K562 (cell line): ENCODE measurements around the gene ODF2. TPM values are rescaled to one million over a fixed set of nuclear protein-coding genes. Genes with fewer than 3 reads are reported as not detected.

Experiments used
- AFF1 ChIP-seq, 2 experiments: fragments of 450-650 bp; IDR thresholded peaks; 2 replicates each; pipeline ENCODE4 v1.6.1; 2018; ENCODE audit warnings: mild to moderate bottlenecking in 2 of 2, low read depth in 1 of 2; ENCODE audit not compliant: partially characterized antibody in 2 of 2
- CBX1 ChIP-seq: sonication (generic); IDR thresholded peaks from 2 replicates; pipeline ENCODE4 v1.6.1; 2016; ENCODE audit warnings: antibody characterized with exemption, low read depth, mild to moderate bottlenecking
- GMEB1 ChIP-seq: fragments of 250-450 bp; sonication (Bioruptor Pico); IDR thresholded peaks from 2 replicates; pipeline ENCODE4 v1.4.0; 2020; ENCODE audit warnings: mild to moderate bottlenecking
- GTF2F1 ChIP-seq: IDR thresholded peaks from 2 replicates; pipeline ENCODE4 v1.6.1; 2011; ENCODE audit warnings: low read depth, low read length, improper control_type of control experiment
- KHSRP ChIP-seq: fragments of 450-650 bp; IDR thresholded peaks from 2 replicates; pipeline ENCODE4 v1.6.1; 2017
- NRF1 ChIP-seq, 2 experiments: fragments of 450-650 bp; IDR thresholded peaks in 1 of 2; conservative IDR thresholded peaks in 1 of 2; 2 replicates each; pipeline ENCODE4 v1.6.1; 2014; ENCODE audit warnings: mild to moderate bottlenecking in 2 of 2
- PRMT5 ChIP-seq: sonication (generic); formaldehyde crosslinking; IDR thresholded peaks from 2 replicates; pipeline ENCODE4 v1.5.0; 2020; ENCODE audit warnings: missing genetic modification reagents
- RAD51 ChIP-seq: fragments of 450-650 bp; IDR thresholded peaks from 2 replicates; pipeline ENCODE4 v1.7.1; 2016; ENCODE audit warnings: low read depth, mild to moderate bottlenecking, borderline replicate concordance
- SMAD2 ChIP-seq: fragments of 150-350 bp; IDR thresholded peaks from 2 replicates; pipeline ENCODE4 v1.6.1; 2014; ENCODE audit warnings: low read depth, mild to moderate bottlenecking, low read length
- SPI1 ChIP-seq: IDR thresholded peaks from 2 replicates; pipeline ENCODE4 v1.6.1; 2011; ENCODE audit warnings: low read depth, low read length, control low read depth, borderline replicate concordance
- THAP7 ChIP-seq: fragments of 250-450 bp; sonication (Bioruptor Pico); IDR thresholded peaks from 2 replicates; pipeline ENCODE4 v1.5.0; 2021
- ZBTB17 ChIP-seq: fragments of 450-650 bp; formaldehyde crosslinking; IDR thresholded peaks from 2 replicates; pipeline ENCODE4 v1.4.0; 2020; ENCODE audit warnings: mild to moderate bottlenecking
- ZNF175 ChIP-seq: fragments of 200-800 bp; sonication (Bioruptor generic); IDR thresholded peaks from 2 replicates; pipeline ENCODE4 v1.6.1; 2016; ENCODE audit warnings: low read depth, mild to moderate bottlenecking, missing genetic modification characterization, missing compliant biosample characterization
- ZNF668 ChIP-seq: fragments of 250-450 bp; sonication (Bioruptor Pico); IDR thresholded peaks from 2 replicates; pipeline ENCODE4 v1.8.0; 2022; ENCODE audit warnings: mild to moderate bottlenecking, inconsistent platforms
- ZNF696 ChIP-seq: fragments of 250-450 bp; sonication (Bioruptor Pico); conservative IDR thresholded peaks from 2 replicates; pipeline ENCODE4 v1.4.0; 2020; ENCODE audit warnings: mild to moderate bottlenecking, moderate library complexity
- polyA plus RNA-seq, 8 experiments: library from polyadenylated mRNA; depleted of rRNA in 4 of 8; stranded (reverse) in 5 of 8; unstranded in 3 of 8; fragments of >200 nt; fragmentation: Nextera tagmentation in 2 of 8; fragmentation: Illumina TruSeq in 1 of 8; extraction: Ambion mirVana in 2 of 8; extraction: Trizol in 1 of 8; gene quantifications; 2 replicates each; pipeline versions ENCODE4 v1.2.1 to v1.2.3, GENCODE V29; 2011 to 2014; ENCODE audit warnings: inconsistent platforms in 1 of 8, missing spikeins in 1 of 8
- total RNA-seq, 7 experiments: library from RNA; depleted of rRNA in 6 of 7; stranded (reverse); fragments of >200 nt in 6 of 7; fragmentation: Illumina TruSeq in 2 of 7; extraction: Trizol in 2 of 7; gene quantifications; 2 replicates each; pipeline versions ENCODE4 v1.2.1 to v1.2.3, GENCODE V29; 2011 to 2021; ENCODE audit warnings: low replicate concordance in 1 of 7
- TF ChIP-seq, protein P1 (sequence below): fragments of 250-450 bp; sonication (Bioruptor Pico); IDR thresholded peaks from 2 replicates; pipeline ENCODE4 v1.8.0; 2021; ENCODE audit warnings: mild to moderate bottlenecking, moderate library complexity
- TF ChIP-seq, protein P2 (sequence below): fragments of 250-450 bp; sonication (Bioruptor Pico); IDR thresholded peaks from 2 replicates; pipeline ENCODE4 v1.5.1; 2021; ENCODE audit warnings: mild to moderate bottlenecking

Gene ODF2
- total and polyA plus RNA-seq, 9 of the 15 experiments (the other 6 are each of a cell fraction or from before 2014, with no cell fraction given): 16.5 to 83.2 (median 69.7) TPM

GRCh38 chr9:128455849-128456612 lies at the start of gene ODF2 (continued):
- TF ChIP-seq, protein P1, sequence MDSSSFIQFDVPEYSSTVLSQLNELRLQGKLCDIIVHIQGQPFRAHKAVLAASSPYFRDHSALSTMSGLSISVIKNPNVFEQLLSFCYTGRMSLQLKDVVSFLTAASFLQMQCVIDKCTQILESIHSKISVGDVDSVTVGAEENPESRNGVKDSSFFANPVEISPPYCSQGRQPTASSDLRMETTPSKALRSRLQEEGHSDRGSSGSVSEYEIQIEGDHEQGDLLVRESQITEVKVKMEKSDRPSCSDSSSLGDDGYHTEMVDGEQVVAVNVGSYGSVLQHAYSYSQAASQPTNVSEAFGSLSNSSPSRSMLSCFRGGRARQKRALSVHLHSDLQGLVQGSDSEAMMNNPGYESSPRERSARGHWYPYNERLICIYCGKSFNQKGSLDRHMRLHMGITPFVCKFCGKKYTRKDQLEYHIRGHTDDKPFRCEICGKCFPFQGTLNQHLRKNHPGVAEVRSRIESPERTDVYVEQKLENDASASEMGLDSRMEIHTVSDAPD (CRISPR knock-in tag): no peak
- no peak for TF ChIP-seq SMAD2
- peak; percentile 50 to 52 for TF ChIP-seq NRF1 (conservative IDR thresholded peaks at IDR 0.05 in 1 of 2, IDR thresholded peaks at IDR 0.05 in 1 of 2)
- no peak for TF ChIP-seq AFF1 (IDR thresholded peaks at IDR 0.05; ENCODE audit: low read depth in 1 of 2, partially characterized antibody in 2 of 2)
- TF ChIP-seq ZNF175 (CRISPR knock-in tag): no peak
- TF ChIP-seq RAD51: no peak
- no peak for TF ChIP-seq ZNF696 (CRISPR knock-in tag)
- TF ChIP-seq CBX1: no peak
- no peak for TF ChIP-seq KHSRP
- no peak for TF ChIP-seq GTF2F1
- no peak for TF ChIP-seq ZNF668 (CRISPR knock-in tag)
- no peak for TF ChIP-seq THAP7 (CRISPR knock-in tag)
- TF ChIP-seq GMEB1 (CRISPR knock-in tag): no peak
- TF ChIP-seq, protein P2, sequence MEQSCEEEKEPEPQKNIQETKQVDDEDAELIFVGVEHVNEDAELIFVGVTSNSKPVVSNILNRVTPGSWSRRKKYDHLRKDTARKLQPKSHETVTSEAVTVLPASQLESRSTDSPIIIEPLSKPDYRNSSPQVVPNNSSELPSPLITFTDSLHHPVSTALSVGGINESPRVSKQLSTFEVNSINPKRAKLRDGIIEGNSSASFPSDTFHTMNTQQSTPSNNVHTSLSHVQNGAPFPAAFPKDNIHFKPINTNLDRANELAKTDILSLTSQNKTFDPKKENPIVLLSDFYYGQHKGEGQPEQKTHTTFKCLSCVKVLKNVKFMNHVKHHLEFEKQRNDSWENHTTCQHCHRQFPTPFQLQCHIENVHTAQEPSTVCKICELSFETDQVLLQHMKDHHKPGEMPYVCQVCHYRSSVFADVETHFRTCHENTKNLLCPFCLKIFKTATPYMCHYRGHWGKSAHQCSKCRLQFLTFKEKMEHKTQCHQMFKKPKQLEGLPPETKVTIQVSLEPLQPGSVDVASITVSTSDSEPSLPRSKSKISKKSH (CRISPR knock-in tag): no peak
- no peak for TF ChIP-seq SPI1
- 0 out of 2 replicates have a peak, but pooled peaks have one; percentile 25 for TF ChIP-seq PRMT5 (CRISPR knock-in tag)
- no peak for TF ChIP-seq ZBTB17 (CRISPR knock-in tag)
